HuH-7.5 (cell line): ENCODE data around the gene IL17D.

ENCODE experiments used
- DNase-seq: peaks from one replicate; pipeline ENCODE4 v3.0.0; 2011; ENCODE audit warnings: low spot score

Gene IL17D

DNA sequence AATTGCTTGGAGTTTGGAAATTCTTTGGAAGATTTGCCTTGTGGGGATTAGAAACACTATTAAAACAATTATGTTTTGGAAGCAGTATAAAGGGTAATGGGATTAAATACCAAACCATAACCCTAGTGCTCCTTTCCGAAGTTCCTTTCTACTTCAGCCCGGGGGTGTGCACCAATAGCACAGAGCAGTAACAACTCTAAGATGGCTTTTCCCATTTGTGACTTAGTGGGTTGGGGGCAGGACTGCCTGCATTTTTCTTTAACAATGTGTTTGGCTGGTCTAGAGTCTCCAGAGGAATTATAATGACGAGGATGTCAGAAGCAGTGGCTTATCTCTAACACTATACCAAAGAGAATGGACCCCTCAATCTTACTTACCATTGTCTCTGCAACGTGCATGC is 11.9 kb upstream of the IL17D start:
- DNase-seq: no peak

DNA sequence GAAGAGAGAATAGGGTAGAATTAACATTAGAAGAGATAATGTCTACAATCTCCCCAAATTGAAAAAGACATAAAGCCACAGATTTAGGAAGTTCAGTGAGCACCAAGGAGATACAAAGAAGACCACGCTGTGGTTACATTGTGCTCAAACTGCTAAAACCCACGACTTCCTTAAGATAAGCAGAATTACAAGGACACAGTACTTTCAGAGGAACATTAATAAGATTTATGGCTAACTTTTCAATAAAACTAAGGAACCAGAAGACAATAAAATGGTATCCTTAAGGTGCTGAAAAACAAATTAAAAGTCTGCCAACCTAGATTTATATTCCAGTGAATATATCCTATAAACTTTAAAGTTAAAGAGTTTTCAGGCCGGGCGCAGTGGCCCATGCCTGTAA is 7.4 kb upstream of the IL17D start:
- no peak for DNase-seq

DNA sequence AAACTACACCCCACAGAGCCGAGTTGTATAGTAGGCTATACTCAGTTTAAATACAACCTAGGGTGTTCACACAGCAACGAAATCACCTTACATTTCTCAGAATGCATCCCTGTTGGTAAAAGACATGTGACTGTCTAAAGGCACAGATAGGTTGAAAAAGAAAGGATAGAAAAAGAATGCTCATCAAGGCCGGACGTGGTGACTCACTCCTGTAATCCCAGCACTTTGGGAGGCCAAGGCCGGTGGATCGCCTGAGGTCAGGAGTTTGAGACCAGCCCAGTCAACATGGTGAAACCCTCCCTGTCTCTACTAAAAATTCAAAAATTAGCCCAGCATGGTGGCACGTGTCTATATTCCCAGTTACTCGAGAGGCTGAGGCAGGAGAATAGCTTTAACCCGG is 3.8 kb upstream of the IL17D start:
- no peak for DNase-seq

DNA sequence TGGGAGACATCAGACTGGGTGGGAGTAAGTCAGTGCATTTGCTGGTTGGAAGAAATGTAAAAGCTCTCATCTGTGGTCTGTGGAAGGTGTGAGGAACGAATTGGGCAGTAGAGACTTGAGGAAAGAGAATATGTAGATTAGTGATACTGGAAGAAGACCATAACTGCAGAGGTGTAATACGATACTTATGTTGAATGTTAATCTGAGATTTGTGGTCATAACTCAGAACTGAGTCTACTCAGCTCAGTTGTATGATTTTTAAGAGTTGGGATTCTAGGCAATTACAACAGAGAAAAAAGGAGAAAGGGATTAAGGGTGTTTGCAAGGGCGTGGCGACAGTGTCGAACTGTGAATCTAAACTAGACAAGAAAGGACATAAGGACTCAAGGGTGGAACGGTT is 3.2 kb upstream of the IL17D start:
- DNase-seq: no peak

DNA sequence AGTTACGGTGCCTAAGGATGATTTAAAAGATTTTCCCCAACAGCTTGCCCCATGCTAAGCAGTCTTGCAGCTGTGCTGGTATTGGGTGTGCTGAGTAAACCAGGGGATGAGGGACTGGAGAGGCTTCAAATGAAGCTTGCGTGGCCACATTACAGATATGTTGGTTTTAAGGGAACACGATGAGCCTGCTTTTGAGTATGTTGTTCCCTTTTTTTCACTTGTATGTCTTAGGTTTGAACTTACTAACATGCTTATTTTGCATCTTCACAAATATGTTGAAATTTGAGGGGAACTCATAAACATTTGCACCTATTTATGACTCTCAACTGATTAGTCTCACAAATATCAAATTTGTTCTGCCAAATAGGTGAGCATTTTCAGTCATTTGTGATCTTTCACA is 2.0 kb upstream of the IL17D start:
- no peak for DNase-seq

DNA sequence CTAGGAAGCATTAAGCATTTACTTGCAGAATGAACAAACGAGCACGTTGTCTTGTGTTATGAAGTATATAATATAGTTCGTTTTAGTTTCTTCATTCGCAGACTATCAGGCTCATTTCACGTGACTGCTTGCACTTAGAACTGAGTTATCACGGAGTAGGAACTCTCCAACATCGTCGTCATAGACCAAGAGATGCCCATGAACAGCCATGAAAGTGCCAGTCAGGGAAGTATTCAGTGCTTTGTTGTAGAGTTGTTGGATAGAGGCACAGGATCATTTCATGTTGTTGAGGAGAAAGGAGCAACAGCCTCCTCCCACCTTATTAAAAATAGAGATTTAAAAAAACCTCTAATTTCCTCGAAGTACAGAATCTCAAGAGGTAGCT is 977 bp upstream of the IL17D start:
- no peak for DNase-seq

DNA sequence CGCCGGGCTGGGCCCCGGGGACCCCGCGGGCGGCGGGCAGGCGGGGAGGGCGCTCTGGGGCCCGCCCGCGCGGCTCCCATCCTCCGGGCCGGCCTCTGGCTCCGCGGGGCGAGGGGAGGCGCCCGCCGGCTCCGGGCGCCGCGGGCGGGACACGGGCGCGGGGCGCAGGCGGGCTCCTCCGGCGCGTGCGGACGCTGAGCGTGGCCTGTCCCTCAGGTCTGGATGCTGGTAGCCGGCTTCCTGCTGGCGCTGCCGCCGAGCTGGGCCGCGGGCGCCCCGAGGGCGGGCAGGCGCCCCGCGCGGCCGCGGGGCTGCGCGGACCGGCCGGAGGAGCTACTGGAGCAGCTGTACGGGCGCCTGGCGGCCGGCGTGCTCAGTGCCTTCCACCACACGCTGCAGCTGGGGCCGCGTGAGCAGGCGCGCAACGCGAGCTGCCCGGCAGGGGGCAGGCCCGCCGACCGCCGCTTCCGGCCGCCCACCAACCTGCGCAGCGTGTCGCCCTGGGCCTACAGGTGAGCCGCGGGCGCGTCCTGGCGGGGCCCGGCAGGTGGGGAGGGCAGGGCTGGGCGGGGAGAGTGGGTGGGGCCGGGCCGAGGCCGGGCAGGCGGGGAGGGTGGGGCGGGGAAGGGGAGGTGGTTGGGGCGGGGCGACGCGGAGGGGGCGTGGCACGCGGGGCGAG is 420 bp downstream of the IL17D start:
- DNase-seq: peak; percentile 89

DNA sequence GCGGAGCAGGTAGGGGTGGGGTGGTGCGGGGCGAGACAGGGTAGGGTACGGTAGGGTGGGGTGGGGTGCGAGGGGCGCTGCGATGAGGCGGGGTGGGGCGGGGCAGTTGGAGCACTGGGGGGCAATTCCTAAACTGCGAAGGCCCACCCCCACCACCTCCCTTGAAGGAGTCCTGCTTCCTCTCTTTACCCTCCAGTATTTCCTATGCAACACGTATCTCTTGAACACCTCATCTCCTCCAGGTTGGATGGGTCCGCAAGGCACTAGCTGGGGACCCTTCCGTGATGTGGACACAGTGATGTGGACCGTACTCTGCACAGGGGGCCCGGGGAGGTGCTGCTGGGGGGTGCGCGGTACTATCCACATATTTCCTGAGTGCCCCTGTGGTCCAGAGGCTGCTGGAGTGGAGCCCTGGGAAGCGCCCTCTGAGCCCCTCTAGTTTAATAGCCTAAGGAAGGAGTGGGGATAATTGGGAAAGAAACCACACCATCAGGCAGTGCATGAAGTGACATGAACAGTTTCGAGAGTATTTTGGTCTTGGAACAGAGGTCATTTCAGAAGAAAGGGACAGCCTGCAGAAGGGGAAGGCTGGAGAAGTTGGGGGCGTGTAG is 1.1 kb downstream of the IL17D start:
- DNase-seq: no peak

DNA sequence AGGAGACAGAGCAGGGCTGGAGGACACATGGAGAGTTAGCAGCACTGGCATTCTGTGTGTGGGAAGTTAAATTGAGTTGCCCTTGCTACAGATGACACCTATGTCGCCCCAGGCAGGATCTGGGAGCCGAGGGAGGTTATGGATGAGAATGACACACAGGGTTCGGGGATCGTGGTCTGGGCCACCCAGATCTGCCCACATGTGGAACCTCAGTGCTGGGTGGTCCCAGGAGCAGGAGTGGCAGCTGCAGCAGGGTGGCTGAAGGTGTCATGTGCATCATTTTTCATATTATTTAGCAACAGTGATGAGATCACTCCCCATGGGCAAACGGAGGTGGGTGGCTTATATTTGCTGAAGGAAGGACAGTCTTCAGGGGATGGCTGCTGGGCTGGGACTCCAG is 3.2 kb downstream of the IL17D start:
- no peak for DNase-seq

DNA sequence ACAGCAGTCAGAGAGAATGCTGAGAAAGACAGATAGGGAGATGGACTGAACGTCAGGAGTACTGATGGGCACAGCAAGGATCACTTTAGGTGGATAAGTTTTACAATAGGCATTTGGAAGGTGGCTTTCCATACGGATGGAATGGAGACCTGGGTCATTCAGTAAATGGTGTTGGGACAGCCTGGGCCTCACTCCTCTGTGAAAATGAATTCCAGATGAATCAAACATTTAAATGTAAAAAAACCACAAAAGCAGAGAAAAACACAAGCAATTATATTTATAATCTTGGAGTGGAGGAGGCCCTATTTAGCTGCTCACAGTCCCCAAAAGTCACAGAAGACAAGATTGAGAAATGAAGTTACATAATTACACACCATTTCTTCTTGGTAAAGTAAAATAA is 4.7 kb downstream of the IL17D start:
- no peak for DNase-seq

DNA sequence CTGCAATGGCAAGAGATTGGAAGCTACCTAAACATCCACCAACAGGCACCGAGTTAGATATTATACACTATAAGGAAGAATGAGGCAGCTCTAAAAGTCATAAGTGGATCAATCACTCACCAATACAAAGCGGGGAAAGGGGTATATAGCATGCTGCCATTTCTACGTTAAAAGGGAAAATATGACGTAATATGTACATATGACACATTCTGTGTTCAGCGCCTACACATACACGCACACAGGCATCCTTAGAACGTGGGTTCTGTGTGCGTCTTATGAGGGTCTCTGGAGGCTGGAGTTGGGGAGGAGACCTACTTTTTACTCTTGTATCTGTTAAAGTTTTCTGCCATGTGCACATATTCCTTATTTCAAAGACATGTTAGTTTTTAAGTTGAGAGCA is 5.9 kb downstream of the IL17D start:
- no peak for DNase-seq

DNA sequence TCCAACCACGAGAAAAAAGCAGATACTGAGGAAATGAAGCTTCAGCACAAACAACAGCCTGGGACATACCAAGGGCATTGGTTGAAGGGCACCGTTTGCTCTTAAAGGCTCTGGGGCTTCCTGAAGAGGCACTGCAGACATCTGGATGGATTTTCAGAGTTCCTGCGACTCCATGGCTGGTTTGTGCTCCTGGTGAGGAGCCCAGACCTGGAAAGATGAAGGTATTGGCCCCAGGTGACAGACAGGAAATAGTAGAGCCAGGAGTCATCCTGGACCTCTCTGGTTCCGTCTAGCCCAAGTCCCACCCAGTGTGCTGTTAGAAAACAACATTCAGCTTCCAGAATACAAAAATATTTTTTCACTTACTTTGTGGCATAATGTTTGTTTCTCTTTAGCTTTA is 6.3 kb downstream of the IL17D start:
- DNase-seq: no peak

DNA sequence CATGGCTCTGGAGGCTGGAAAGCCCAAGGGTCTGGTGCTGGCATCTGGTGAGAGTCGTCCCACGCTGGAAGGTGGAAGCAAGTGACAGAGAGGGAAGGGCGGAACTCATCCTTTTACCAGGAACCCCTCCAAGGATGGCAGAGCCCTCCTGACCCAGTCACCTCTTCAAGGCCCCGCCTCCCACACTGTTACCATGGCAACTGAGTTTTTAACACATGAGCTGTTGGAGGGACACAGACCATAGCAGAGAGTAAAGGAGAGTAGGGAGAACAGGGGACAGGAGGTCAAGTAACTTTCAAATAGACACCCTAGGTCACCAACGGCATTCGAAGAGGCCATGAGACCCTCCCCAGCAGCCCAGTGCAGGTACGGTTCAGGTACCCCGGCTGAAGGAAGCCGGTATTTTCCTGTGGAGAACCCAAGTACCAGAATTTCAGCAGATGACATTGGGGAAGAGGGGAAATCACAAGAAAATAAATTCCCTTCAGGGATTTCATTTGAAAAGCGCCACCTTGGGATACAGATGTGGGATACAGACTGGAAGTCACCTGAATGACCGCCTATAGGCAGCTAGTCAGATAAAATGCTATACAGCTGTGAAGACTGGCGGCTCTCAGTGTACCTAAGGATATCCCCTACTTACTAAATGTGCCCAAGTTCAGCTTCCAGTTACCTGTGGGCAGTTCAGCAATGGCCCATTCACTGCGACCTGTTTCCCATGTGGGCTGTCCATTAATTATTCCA is 8.0 kb downstream of the IL17D start:
- DNase-seq: no peak

DNA sequence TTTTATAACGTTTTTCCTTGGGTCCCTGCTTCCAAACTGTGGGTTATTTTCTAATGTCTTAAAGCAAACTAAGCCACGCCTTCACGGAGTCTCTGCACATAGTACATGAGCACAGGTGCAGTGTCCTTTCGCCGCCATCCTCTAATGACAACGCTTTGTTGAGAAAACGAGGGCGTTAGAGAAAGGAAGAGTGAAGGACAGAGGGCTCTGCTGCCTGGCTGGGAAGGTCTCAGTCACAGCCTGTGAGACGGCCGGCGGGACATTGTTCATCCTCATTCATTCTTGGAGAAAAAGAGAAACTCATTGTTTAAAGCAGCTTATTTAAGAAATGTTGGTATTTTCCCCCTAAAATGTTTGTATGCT is 9.5 kb downstream of the IL17D start:
- DNase-seq: no peak

DNA sequence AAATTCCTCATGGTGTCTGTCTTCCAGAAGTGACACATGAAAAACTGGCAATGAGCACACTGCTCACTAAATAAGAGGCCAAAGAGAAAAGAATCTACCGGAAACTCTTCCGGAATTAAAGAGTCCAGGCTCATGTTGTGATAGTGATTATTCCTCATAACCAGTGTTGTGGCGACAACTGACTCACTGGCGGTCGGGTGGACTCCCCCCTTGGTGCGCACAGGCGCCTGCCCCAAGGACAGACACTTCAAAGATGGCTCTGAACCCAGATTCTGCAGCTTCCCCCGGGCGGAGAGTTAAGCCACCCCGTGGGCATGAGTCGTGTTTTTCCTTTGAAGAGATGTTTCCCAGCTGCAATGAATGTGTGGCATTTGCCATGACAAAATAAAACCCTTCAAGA is 10.3 kb downstream of the IL17D start:
- no peak for DNase-seq

DNA sequence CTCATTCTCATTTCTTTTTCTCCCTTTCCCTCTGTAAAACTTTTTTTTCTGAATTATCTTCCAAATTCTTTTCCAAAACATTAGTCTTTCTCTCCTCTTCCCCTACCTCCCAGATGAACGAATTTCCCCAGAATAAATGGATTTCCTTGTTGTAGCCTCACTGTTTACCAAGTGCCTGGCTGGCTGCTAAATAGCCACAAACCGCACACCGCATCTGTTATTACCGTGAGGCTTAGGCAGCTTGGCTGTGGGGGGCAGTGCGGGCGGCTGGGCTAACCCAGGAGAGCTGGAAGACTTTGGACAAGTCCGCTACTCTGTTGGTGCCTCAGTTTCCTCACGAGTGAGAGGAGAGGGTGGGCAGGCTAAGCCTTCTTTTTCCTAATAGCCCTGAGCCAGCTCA is 10.7 kb downstream of the IL17D start:
- DNase-seq: no peak

DNA sequence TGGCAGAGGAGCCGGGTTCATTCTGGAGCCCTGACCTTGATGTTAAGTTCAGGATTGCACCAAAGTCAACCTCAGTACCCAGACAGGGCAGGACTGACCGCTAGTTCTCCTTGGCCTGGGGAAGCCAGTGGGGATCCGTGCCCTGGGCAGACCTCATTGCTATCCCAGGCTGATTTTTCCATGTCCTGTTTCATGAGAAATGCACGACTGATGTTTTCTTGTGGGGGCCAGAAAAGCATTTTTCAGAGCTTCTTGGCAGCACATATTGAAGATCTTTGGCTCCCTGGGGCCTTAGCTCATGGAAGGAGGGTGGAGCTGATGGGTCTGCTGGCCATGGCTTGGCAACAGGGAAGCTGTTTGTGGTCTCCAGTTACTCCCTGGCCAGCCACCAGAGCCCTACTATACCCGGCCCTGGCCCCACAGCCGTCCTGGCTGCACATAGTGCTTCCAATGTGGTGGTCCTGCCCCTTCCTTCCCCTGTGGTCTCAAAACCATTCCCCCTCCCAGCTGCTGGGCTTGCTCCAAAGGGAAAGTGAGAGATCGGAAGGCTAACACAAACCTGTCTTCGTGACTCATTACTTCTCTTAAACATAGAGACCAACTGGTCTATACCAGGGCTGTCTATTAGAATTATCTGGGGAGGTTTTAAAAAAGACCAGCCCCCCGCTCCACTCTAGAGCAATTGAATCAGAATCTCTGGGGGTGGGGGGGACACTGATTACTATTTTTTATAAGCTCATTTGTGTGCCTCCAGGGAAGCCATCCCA is 11.2 kb downstream of the IL17D start:
- no peak for DNase-seq

DNA sequence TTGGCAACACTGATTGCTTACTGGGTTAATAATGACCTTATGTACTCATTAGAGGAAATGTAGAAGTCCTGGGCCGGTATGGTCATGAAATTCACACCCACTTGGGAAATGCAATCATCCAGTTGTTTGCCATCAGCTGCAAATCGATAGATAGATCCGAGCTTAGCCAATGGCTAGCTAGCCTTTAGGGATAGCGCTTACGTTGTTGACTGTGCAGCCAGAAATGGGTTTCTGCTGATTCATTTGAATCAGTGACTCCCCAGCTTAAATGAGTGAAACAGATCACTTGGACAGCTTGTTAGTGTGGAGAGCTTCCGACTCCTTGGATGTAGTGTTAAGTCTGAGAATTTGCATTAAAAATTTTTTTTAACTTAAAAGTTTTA is 11.8 kb downstream of the IL17D start:
- no peak for DNase-seq

DNA sequence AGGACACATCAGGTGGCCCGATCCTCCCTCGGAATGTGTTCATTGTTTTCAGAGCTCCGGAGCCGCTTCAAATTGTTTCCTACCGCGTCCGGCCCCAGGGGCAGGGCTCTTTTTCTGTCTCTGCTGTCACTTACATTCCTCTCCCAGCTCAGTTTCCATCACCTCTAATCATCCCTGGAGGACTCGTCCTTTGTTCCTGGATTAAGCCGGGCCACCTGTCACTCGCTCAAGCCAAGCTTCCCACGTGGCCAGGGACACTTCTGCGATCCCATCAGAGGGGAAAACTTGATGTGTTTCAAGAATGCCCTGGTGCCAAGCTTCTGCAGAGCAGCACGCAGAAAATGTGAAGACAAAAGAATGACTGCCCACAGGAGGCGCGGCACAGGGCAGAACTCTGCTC is 13.5 kb downstream of the IL17D start:
- DNase-seq: no peak

DNA sequence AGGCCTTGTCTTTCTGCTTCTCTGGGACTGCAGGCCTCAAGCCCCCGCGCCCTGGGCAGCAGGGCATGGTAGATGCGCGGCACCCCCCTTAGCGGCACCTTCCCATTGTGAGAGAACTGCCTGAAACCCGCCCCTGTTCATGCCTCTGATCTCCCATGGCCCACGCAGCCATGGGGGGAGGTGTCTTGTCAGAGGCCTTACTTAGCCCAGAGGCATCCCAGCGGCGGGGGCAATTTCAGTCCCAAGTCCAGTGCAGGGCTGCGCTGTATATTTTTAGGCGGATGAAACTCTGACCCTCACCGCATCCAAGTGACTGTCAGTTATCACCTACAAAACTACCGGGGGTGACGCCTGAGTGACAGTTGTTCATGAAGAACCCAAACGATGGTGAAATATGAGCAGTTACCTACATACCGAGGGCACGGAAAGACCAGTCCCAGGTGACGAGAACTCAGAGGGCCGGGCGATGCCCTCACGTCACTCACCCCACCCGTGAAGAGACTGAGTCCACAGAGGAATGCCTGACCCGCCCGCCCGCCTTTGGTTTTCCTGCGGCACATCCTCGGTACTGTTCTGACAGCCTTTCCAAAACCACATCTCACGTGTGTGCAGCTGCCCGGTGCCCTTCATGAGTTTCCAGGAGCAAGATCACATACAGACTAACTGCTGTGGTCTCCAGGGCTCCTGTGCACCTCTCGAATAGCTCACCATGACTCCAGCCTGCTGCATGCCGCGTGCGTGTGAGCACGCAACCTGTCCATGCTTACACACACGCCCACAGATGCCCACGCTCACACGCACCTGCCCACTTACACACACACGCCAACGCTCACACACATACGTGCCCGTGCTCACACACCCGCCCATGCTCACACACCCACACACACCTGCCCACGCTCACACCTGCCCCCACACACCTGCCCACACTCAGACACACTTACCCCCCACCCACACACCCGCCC is 14.4 kb downstream of the IL17D start:
- no peak for DNase-seq

DNA sequence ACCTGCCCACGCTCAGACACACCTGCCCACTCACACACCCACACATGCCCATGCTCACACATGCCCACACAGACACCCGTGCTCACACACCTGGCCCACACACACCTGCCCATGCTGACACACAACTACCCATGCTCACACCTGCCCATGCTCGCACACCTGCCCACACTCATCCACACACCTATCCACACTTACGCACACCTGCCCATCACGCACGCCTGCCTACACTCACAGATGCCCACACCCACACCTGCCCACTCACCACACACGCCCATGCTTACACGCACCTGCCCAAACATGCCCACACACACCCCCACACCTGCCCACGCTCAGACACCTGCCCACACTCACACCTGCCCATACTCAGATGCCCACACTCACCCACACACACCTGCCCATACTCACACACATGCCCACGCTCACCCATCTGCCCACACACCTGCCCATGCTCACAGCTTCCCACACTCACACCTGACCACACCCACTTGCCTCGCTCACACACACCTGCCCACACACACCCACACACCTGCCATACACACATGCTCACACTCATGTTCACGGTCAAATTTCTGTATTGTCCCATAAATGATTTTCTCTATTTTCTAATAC is 15.6 kb downstream of the IL17D start:
- no peak for DNase-seq
